SK-N-MC (cell line): ENCODE data around the gene NIPAL4.

ENCODE experiments used
- EZH2 ChIP-seq: fragments of 200-600 bp; sonication (generic); IDR thresholded peaks from one replicate; pipeline ENCODE4 v1.6.1; 2017; ENCODE audit warnings: antibody characterized with exemption
- FOXP2 ChIP-seq: optimal IDR thresholded peaks from 2 replicates; pipeline ENCODE3; 2011; ENCODE audit warnings: mild to moderate bottlenecking, moderate library complexity; ENCODE audit not compliant: insufficient read depth; ENCODE audit errors: extremely low read length, control extremely low read depth
- POLR2AphosphoS5 ChIP-seq: IDR thresholded peaks from 2 replicates; pipeline ENCODE4 v1.6.1; 2012; ENCODE audit warnings: mild to moderate bottlenecking, low read depth, low read length, borderline replicate concordance

- TF ChIP-seq FOXP2 (no peak), EZH2 (no peak), POLR2AphosphoS5 (no peak)
Observed at GRCh38 chr5:157468293-157468965, 8.4 kb downstream of the NIPAL4 start.
